ENCODE data around the gene B3GALT4. TPM values are rescaled to one million over a fixed set of nuclear protein-coding genes. Genes with fewer than 3 reads are reported as not detected.

B3GALT4 gene
- total and polyA plus RNA-seq, 12 donors, result 2.6 to 23.7 (median 13.7) TPM

DNA sequence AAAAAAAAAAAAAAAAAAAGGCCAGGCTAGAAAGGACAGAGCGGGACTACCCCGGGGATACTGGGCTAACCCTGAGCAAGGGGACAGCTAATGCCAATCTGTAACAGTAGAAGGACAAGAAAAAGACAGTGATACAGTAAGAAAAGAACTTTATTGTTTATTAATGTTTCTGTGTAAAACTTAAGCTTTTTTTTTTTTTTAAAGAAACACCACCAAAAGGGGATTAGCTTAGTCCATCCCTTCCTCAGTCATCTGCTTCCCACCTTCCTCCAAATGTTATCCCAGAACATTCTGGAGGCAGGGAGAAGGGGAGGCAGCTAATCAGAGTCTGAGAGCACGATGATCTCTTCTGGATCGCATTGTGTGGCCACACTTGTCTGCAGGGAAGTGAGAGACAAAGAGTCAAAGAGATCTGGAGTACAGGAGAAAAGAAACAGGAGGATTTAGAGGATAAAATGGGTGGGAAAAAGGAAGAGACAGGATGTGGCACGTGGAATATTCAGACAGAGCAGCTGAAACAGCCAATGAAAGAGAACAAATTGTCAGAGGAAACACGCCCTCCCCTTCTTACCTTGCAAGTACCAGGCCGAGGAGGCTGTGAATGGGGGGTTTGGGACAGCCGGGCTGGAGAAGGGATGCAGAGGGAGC, 41.6 kb downstream of the B3GALT4 start:
- no peaks in the 10 kb centered on the region for H3K9me3 ChIP-seq (replicated peaks in 1 of 3)
- H3K27me3 ChIP-seq, result no peaks in the 10 kb centered on the region
- H3K4me3 ChIP-seq, result peak overlapping the region in 2 of 4 donors; percentile 35 to 58
- peak overlapping the region; percentile 72 to 90 (median 78) for H3K27ac ChIP-seq
- TF ChIP-seq, protein P1, sequence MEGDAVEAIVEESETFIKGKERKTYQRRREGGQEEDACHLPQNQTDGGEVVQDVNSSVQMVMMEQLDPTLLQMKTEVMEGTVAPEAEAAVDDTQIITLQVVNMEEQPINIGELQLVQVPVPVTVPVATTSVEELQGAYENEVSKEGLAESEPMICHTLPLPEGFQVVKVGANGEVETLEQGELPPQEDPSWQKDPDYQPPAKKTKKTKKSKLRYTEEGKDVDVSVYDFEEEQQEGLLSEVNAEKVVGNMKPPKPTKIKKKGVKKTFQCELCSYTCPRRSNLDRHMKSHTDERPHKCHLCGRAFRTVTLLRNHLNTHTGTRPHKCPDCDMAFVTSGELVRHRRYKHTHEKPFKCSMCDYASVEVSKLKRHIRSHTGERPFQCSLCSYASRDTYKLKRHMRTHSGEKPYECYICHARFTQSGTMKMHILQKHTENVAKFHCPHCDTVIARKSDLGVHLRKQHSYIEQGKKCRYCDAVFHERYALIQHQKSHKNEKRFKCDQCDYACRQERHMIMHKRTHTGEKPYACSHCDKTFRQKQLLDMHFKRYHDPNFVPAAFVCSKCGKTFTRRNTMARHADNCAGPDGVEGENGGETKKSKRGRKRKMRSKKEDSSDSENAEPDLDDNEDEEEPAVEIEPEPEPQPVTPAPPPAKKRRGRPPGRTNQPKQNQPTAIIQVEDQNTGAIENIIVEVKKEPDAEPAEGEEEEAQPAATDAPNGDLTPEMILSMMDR (IDR thresholded peaks at IDR 0.05), result no peak
- no peak for TF ChIP-seq POLR2A (IDR thresholded peaks at IDR 0.05)
- peak in 2 of 7 donors; percentile 21 to 29 for DNase-seq
- H3K4me1 ChIP-seq (replicated peaks in 1 of 2), result peaks cover 49 to 66% of the 10 kb centered on the region in 2 donors
- intact Hi-C loops (cut with DNase I), result no loop called here
- H3K36me3 ChIP-seq (replicated peaks in 1 of 2), result peaks cover 0 to 32% of the 10 kb centered on the region in 2 donors
- 62 to 70% (median 64%) methylated on average over 8 of the region's 8 CpGs for WGBS, 4 donors

DNA sequence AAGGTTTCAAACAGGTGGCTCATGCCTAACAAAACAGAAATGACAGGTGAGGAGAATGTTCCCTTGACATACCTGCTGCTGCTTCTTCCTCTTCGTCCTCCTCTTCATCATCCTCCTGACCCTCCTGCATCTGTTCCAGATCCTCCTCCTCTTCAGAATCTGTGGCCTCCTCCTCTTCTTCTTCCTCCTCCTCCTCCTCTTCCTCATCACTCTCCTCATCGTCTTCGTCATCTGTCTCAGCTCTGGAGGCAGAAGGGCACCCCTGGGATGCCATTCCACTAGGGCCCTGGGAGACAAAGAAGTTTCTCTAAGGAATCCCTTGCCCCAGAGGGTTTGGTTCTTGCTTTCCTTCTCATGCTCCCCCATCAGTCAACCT, 43.0 kb downstream of the B3GALT4 start:
- H3K36me3 ChIP-seq (replicated peaks in 1 of 2), result peaks cover 0 to 32% of the 10 kb centered on the region in 2 donors
- H3K27ac ChIP-seq, result peak overlapping the region; percentile 62 to 96 (median 90)
- no peak for DNase-seq
- no peak overlapping the region for H3K4me3 ChIP-seq
- H3K9me3 ChIP-seq (replicated peaks in 1 of 3), result no peaks in the 10 kb centered on the region
- no peaks in the 10 kb centered on the region for H3K27me3 ChIP-seq
- TF ChIP-seq POLR2A (IDR thresholded peaks at IDR 0.05), result no peak
- TF ChIP-seq, protein P1 (IDR thresholded peaks at IDR 0.05), result no peak
- intact Hi-C loops (cut with DNase I), result no loop called here
- peaks cover 45 to 68% of the 10 kb centered on the region in 2 donors for H3K4me1 ChIP-seq (replicated peaks in 1 of 2)
- WGBS, 4 donors, result 77 to 91% (median 79%) methylated on average over 3 of the region's 3 CpGs

DNA sequence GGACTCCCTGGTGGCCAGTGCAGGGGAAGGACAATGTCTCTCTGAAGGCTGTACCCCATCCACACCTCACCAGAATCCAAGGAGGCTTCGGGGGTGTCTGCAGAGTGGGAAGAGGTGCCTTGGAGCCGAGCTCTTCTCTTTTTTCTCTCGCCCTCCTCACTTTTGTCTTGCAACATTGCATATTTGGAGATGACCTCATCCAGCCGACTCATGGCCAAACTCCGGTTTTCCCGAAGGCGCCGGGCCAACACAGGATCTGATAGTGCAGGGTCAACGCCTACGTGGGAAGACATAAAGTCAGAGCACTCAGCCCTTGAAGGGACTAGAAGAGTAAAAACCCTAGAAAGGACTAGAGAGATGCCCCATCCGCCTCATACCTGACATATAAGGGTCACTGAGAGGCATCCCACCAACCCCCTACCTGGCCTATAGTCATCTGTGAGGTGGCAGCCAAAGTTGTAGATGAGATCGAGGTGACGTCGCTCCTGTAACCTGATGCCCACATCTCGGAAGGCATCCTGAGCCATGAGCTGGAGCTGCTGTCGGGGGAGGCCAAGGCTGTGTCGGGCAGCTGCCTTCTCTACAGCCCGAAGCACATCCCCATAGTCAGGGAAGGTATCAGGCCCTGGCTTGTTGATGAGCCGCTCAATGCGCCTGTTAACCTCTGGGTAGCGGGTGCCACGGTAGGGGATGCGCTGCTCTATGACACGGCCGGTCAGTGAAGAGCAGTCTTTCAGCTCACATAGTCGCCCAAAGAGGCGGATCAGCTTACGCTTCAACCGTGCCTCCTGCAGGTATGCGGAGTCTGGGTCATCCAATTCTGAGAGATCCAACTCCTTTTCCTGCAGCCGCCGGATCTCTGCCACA, 43.6 kb downstream of the B3GALT4 start:
- DNase-seq, result peak; percentile 87 to 97 (median 94)
- no peaks in the 10 kb centered on the region for H3K27me3 ChIP-seq
- H3K9me3 ChIP-seq (replicated peaks in 1 of 3), result no peaks in the 10 kb centered on the region
- peaks cover 43 to 62% of the 10 kb centered on the region in 2 donors for H3K4me1 ChIP-seq (replicated peaks in 1 of 2)
- intact Hi-C loops (cut with DNase I), result no loop called here
- H3K27ac ChIP-seq, result peak overlapping the region; percentile 62 to 96 (median 90)
- TF ChIP-seq, protein P1 (IDR thresholded peaks at IDR 0.05), result no peak
- TF ChIP-seq POLR2A (IDR thresholded peaks at IDR 0.05), result peak in 1 of 2 donors; percentile 82
- 54 to 69% (median 62%) methylated on average over 23 to 32 of the region's 32 CpGs for WGBS, 4 donors
- no peak overlapping the region for H3K4me3 ChIP-seq
- H3K36me3 ChIP-seq (replicated peaks in 1 of 2), result peaks cover 0 to 32% of the 10 kb centered on the region in 2 donors

DNA sequence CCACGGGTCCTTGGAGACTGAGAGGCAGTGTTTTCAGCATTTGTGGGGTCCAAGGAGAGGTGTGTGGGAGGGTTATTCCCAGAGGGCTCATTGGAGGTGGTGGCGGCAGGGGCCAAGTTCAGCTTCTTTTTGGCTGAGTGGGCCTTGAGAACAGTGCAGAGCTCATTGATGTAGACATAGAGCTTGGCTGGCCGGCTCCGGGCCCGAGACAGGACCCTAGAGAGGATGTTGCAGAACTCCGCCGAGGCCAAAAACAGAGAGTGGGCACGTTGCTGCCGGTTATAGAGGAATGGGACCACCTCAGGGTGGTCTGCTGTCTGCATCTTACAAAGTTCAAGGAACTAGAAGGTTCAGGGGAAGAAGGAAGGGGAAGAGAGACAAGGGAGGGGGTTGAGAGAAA, 44.3 kb downstream of the B3GALT4 start:
- no peak for DNase-seq
- Histone ChIP-seq H3K36me3 (replicated peaks in 1 of 2) (peaks cover 0 to 28% of the 10 kb centered on the region in 2 donors), H3K4me1 (replicated peaks in 1 of 2) (peaks cover 43 to 61% of the 10 kb centered on the region in 2 donors), H3K27me3 (no peaks in the 10 kb centered on the region), H3K27ac (peak overlapping the region; percentile 62 to 96 (median 90)), H3K4me3 (no peak overlapping the region), H3K9me3 (replicated peaks in 1 of 3) (no peaks in the 10 kb centered on the region)
- intact Hi-C loops (cut with DNase I), result no loop called here
- TF ChIP-seq, protein P1 (IDR thresholded peaks at IDR 0.05), result no peak
- TF ChIP-seq POLR2A (IDR thresholded peaks at IDR 0.05), result no peak
- WGBS, 4 donors, result 73 to 86% (median 78%) methylated on average over 9 of the region's 9 CpGs

Data from adrenal gland (tissue), 12 donors.